HepG2 (cell line): ENCODE results near the gene IWS1. TPM values are rescaled to one million over a fixed set of nuclear protein-coding genes. Genes with fewer than 3 reads are reported as not detected.
A peak's percentile ranks its signal among the peaks of the same experiment; 100 is the strongest.

Experiments used
- ATAC-seq: fragments of 200-7000 bp; cut with Tn5 transposase; 3 replicates; pipeline ENCODE4 v1.9.1; 2020; ENCODE audit warnings: mild to moderate bottlenecking, moderate library complexity
- BruUV-seq: library from RNA; stranded (reverse); fragments of 400-500 nt; replicated peaks from 2 replicates; lab custom pipeline; 2021; lab: Mats Ljungman, UMichigan
- CTCF ChIA-PET: fragments of 300-600 bp; formaldehyde crosslinking; extraction: SDS; loops from one replicate; lab custom pipeline; 2021; ENCODE audit warnings: low total read pairs, inconsistent platforms, low intra/inter-chr PET ratio; lab: Yijun Ruan, JAX
- POLR2A ChIA-PET: fragments of 350-600 bp; sonication (Branson Sonifier 250); formaldehyde crosslinking; loops from one replicate; lab custom pipeline; 2020; ENCODE audit warnings: antibody characterized with exemption, inconsistent platforms; lab: Yijun Ruan, JAX
- DNase-seq: peaks from one replicate; pipeline ENCODE4 v3.0.0-alpha.2; 2015; ENCODE audit warnings: low spot score
- FAIRE-seq: peaks from 3 replicates; lab custom pipeline; 2011; peaks lifted over from hg19 to GRCh38; lab: Jason Lieb, UNC
- H2AFZ ChIP-seq: one replicate; pipeline ENCODE4 v1.6.1; 2011; ENCODE audit warnings: low read length, inconsistent platforms
- H3K27ac ChIP-seq: fragments of 300-600 bp; 3 replicates; pipeline ENCODE4 v1.8.0; 2011; ENCODE audit warnings: mixed run types, mild to moderate bottlenecking, mixed read lengths, low read length, inconsistent platforms; ENCODE audit not compliant: insufficient read depth; ENCODE audit errors: extremely low read length
- H3K27me3 ChIP-seq, 2 experiments: fragments of 200-600 bp in 1 of 2; 2 replicates in 1 of 2; 3 replicates in 1 of 2; pipeline versions ENCODE4 v1.6.0 to v1.8.0; 2011; ENCODE audit warnings: low read length in 2 of 2, mild to moderate bottlenecking in 2 of 2, moderate library complexity in 2 of 2, inconsistent platforms in 1 of 2; ENCODE audit not compliant: insufficient read depth in 2 of 2, control insufficient read depth in 1 of 2
- H3K36me3 ChIP-seq, 2 experiments: fragments of 200-600 bp in 1 of 2; replicated peaks in 1 of 2; 2 replicates in 1 of 2; 3 replicates in 1 of 2; pipeline versions ENCODE4 v1.5.1 to v1.8.0; 2011; ENCODE audit warnings: low read length in 2 of 2, inconsistent platforms in 1 of 2; ENCODE audit not compliant: insufficient read depth in 2 of 2, control insufficient read depth in 1 of 2
- H3K4me1 ChIP-seq: 2 replicates; pipeline ENCODE4 v1.5.1; 2012; ENCODE audit warnings: low read length, inconsistent platforms; ENCODE audit not compliant: insufficient read depth
- H3K4me2 ChIP-seq: 2 replicates; pipeline ENCODE4 v1.6.0; 2011; ENCODE audit warnings: low read depth, low read length, inconsistent platforms
- H3K4me3 ChIP-seq, 3 experiments: fragments of 200-600 bp in 1 of 3; sonication (generic), shearing (Covaris generic) in 1 of 3; replicated peaks in 1 of 3; 2 replicates each; pipeline ENCODE4 v1.5.1; 2011 to 2016; ENCODE audit warnings: low read length in 3 of 3, inconsistent platforms in 2 of 3, low read depth in 2 of 3, mild to moderate bottlenecking in 2 of 3, control low read depth in 1 of 3, mixed read lengths in 1 of 3; ENCODE audit not compliant: insufficient read depth in 1 of 3
- H3K79me2 ChIP-seq: one replicate; pipeline ENCODE4 v1.6.1; 2011; ENCODE audit warnings: low read length, inconsistent platforms; ENCODE audit not compliant: insufficient read depth
- H3K9ac ChIP-seq: 2 replicates; pipeline ENCODE4 v1.6.0; 2011; ENCODE audit warnings: mild to moderate bottlenecking, low read depth, low read length, inconsistent platforms; ENCODE audit not compliant: insufficient read depth
- H3K9me3 ChIP-seq: 2 replicates; pipeline ENCODE4 v1.5.1; 2012; ENCODE audit warnings: mild to moderate bottlenecking, low read length
- H4K20me1 ChIP-seq: 2 replicates; pipeline ENCODE4 v1.6.0; 2011; ENCODE audit warnings: inconsistent platforms, mild to moderate bottlenecking, low read length, moderate library complexity; ENCODE audit not compliant: insufficient read depth
- CC2D1A ChIP-seq: sonication (generic); formaldehyde crosslinking; IDR thresholded peaks from 2 replicates; pipeline ENCODE4 v1.8.1; 2023; ENCODE audit warnings: mild to moderate bottlenecking, missing genetic modification reagents
- POLR2AphosphoS2 ChIP-seq: IDR thresholded peaks from 2 replicates; pipeline ENCODE4 v1.6.1; 2011; ENCODE audit warnings: low read depth, low read length, improper control_type of control experiment
- POLR2G ChIP-seq: fragments of 200-400 bp; formaldehyde crosslinking; IDR thresholded peaks from 2 replicates; pipeline ENCODE4 v1.6.1; 2018; ENCODE audit warnings: mild to moderate bottlenecking, low read depth, low read length, moderate library complexity
- PTBP1 ChIP-seq: fragments of 200-400 bp; formaldehyde crosslinking; IDR thresholded peaks from 2 replicates; pipeline ENCODE4 v1.6.1; 2018; ENCODE audit warnings: low read length, low read depth; ENCODE audit not compliant: poor library complexity, severe bottlenecking
- U2AF1 ChIP-seq: fragments of 200-400 bp; formaldehyde crosslinking; optimal IDR thresholded peaks from 2 replicates; pipeline ENCODE3; 2017; ENCODE audit warnings: mild to moderate bottlenecking, low read depth, low read length
- ZBTB38 ChIP-seq: sonication (generic); formaldehyde crosslinking; IDR thresholded peaks from 2 replicates; pipeline ENCODE4 v1.5.1; 2020; ENCODE audit warnings: mild to moderate bottlenecking, missing genetic modification reagents
- ZNF33B ChIP-seq: sonication (generic); formaldehyde crosslinking; IDR thresholded peaks from 2 replicates; pipeline ENCODE4 v1.5.1; 2020; ENCODE audit warnings: mild to moderate bottlenecking, missing genetic modification reagents
- ZNF354B ChIP-seq: sonication (generic); formaldehyde crosslinking; IDR thresholded peaks from 2 replicates; pipeline ENCODE4 v1.8.0; 2022; ENCODE audit warnings: mild to moderate bottlenecking, missing genetic modification reagents
- ZNF768 ChIP-seq: sonication (generic); formaldehyde crosslinking; IDR thresholded peaks from 2 replicates; pipeline ENCODE4 v1.4.0; 2020; ENCODE audit warnings: missing genetic modification reagents
- WGBS: methylation state at CpG from one replicate; pipeline ENCODE4 v1.1.6; 2017; ENCODE audit warnings: low lambda C conversion rate; 5-methylcytosine and 5-hydroxymethylcytosine counted together
- in situ Hi-C: cut with HindIII; loops from 2 replicates; pipeline ENCODE4 v1.10.0; 2017; ENCODE audit warnings: low pct_unique_long_range_greater_than_20kb; ENCODE audit not compliant: extremely low pct_ligation_motif_present
- intact Hi-C: fragments of 100-400 bp; cut with micrococcal nuclease; formaldehyde crosslinking; loops from one replicate; pipeline ENCODE4 v1.10.0; 2022; ENCODE audit not compliant: unreplicated experiment
- polyA plus RNA-seq, 8 experiments: library from polyadenylated mRNA; depleted of rRNA in 3 of 8; stranded (reverse) in 7 of 8; unstranded in 1 of 8; fragments of >200 nt; fragmentation: Illumina TruSeq in 4 of 8; extraction: Trizol in 4 of 8; gene quantifications; 2 replicates each; pipeline versions ENCODE4 v1.2.1 to v1.2.3, GENCODE V29; 2011 to 2016; ENCODE audit warnings: low read depth in 4 of 8, missing spikeins in 1 of 8, mixed read lengths in 1 of 8; ENCODE audit not compliant: insufficient read depth in 1 of 8
- total RNA-seq, 5 experiments: library from RNA; depleted of rRNA; stranded (reverse); fragments of >200 nt; fragmentation: Illumina TruSeq; extraction: Trizol; gene quantifications; 2 replicates each; pipeline ENCODE4 v1.2.3, GENCODE V29; 2016; ENCODE audit warnings: low read depth in 1 of 5
- TF ChIP-seq, protein P1 (sequence below): sonication (generic); formaldehyde crosslinking; IDR thresholded peaks from 2 replicates; pipeline ENCODE4 v1.8.1; 2022; ENCODE audit warnings: mild to moderate bottlenecking, missing genetic modification reagents
- TF ChIP-seq, protein P2 (sequence below): IDR thresholded peaks from 2 replicates; pipeline ENCODE4 v1.6.1; 2016; ENCODE audit warnings: low read depth, control low read depth
- TF ChIP-seq, protein P3 (sequence below): sonication (generic); formaldehyde crosslinking; IDR thresholded peaks from 2 replicates; pipeline ENCODE4 v1.8.1; 2023; ENCODE audit warnings: missing genetic modification reagents, mild to moderate bottlenecking, borderline replicate concordance
- TF ChIP-seq, protein P4 (sequence below): sonication (generic); formaldehyde crosslinking; IDR thresholded peaks from 2 replicates; pipeline ENCODE4 v1.4.0; 2020; ENCODE audit warnings: missing genetic modification reagents, borderline replicate concordance
- TF ChIP-seq, protein P5 (sequence below): sonication (generic); formaldehyde crosslinking; IDR thresholded peaks from 2 replicates; pipeline ENCODE4 v1.8.0; 2022; ENCODE audit warnings: mild to moderate bottlenecking, missing genetic modification reagents
- TF ChIP-seq, protein P6 (sequence below), 2 experiments: sonication (generic) in 1 of 2; formaldehyde crosslinking in 1 of 2; IDR thresholded peaks; 2 replicates each; pipeline versions ENCODE4 v1.4.0 to v1.6.1; 2018 to 2020; ENCODE audit warnings: missing genetic modification reagents in 2 of 2, borderline replicate concordance in 1 of 2, low read depth in 1 of 2, mild to moderate bottlenecking in 1 of 2, missing biosample characterization in 1 of 2

The IWS1 gene
- total and polyA plus RNA-seq, 2 of the 13 experiments (the other 11 are each of a cell fraction or from before 2014, with no cell fraction given) = 28.9 to 62.3 TPM

DNA sequence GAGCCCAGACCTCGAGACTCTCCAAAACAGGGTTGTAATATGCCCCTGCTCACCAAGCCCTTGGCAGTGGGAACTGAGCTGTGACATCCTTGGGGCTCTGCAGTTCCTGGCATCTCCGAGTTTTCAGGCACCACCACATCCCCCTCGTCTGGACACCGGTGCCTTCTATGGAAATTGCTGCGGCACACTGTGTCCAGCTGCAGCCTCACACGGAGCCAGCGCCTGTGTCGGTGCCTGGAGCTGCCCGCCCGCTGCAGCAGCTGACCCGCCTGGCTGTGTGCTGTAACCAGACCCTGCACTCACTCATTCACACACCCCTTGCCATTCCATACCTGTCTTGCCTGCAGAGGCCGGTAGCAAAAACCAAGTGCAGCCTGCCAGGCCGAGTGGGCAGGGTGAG, 11.8 kb downstream of the IWS1 start:
- H3K27me3 ChIP-seq = no peaks in the 10 kb centered on the region
- no peak overlapping the region for H3K9ac ChIP-seq
- WGBS = 94% methylated on average over 13 of the region's 13 CpGs
- peaks cover 38% of the 10 kb centered on the region for H4K20me1 ChIP-seq
- H3K36me3 ChIP-seq = peaks cover 15 to 56% of the 10 kb centered on the region in 2 experiments
- peaks cover 95% of the 10 kb centered on the region for H3K79me2 ChIP-seq
- H3K4me3 ChIP-seq = no peak overlapping the region
- H3K4me2 ChIP-seq = no peak overlapping the region
- in situ Hi-C loops (no loop called here), intact Hi-C loops (no loop called here)
- no TSS peak for BruUV-seq
- POLR2A ChIA-PET = interaction anchor here (7.1 kb wide), 1 partner anchor 12 kb away, joined by 41 read pairs; the partner anchor contains the start of gene IWS1
- peak overlapping the region; percentile 5 for H3K27ac ChIP-seq
- peaks cover 45% of the 10 kb centered on the region for H3K4me1 ChIP-seq
- H3K9me3 ChIP-seq = no peaks in the 10 kb centered on the region
- ATAC-seq (no peak; the same call in 2 of the 3 replicates), FAIRE-seq (no peak), DNase-seq (no peak)
- CTCF ChIA-PET = no interaction called here
- no peak overlapping the region for H2AFZ ChIP-seq
- TF ChIP-seq POLR2G = no peak
- TF ChIP-seq ZNF768 (CRISPR knock-in tag) = 0 out of 2 replicates have a peak, but pooled peaks have one; percentile 19
- TF ChIP-seq ZBTB38 (CRISPR knock-in tag) = 0 out of 2 replicates have a peak, but pooled peaks have one; percentile 16
- no peak for TF ChIP-seq U2AF1
- TF ChIP-seq ZNF33B (CRISPR knock-in tag) = no peak
- TF ChIP-seq, protein P1, sequence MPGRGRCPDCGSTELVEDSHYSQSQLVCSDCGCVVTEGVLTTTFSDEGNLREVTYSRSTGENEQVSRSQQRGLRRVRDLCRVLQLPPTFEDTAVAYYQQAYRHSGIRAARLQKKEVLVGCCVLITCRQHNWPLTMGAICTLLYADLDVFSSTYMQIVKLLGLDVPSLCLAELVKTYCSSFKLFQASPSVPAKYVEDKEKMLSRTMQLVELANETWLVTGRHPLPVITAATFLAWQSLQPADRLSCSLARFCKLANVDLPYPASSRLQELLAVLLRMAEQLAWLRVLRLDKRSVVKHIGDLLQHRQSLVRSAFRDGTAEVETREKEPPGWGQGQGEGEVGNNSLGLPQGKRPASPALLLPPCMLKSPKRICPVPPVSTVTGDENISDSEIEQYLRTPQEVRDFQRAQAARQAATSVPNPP = no peak
- TF ChIP-seq, protein P2, sequence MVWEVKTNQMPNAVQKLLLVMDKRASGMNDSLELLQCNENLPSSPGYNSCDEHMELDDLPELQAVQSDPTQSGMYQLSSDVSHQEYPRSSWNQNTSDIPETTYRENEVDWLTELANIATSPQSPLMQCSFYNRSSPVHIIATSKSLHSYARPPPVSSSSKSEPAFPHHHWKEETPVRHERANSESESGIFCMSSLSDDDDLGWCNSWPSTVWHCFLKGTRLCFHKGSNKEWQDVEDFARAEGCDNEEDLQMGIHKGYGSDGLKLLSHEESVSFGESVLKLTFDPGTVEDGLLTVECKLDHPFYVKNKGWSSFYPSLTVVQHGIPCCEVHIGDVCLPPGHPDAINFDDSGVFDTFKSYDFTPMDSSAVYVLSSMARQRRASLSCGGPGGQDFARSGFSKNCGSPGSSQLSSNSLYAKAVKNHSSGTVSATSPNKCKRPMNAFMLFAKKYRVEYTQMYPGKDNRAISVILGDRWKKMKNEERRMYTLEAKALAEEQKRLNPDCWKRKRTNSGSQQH = no peak
- TF ChIP-seq, protein P3, sequence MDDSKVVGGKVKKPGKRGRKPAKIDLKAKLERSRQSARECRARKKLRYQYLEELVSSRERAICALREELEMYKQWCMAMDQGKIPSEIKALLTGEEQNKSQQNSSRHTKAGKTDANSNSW (CRISPR knock-in tag) = no peak
- no peak for TF ChIP-seq ZNF354B (CRISPR knock-in tag)
- TF ChIP-seq, protein P4, sequence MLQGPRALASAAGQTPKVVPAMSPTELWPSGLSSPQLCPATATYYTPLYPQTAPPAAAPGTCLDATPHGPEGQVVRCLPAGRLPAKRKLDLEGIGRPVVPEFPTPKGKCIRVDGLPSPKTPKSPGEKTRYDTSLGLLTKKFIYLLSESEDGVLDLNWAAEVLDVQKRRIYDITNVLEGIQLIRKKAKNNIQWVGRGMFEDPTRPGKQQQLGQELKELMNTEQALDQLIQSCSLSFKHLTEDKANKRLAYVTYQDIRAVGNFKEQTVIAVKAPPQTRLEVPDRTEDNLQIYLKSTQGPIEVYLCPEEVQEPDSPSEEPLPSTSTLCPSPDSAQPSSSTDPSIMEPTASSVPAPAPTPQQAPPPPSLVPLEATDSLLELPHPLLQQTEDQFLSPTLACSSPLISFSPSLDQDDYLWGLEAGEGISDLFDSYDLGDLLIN (CRISPR knock-in tag) = no peak
- TF ChIP-seq POLR2AphosphoS2 = no peak
- no peak for TF ChIP-seq PTBP1
- TF ChIP-seq, protein P5, sequence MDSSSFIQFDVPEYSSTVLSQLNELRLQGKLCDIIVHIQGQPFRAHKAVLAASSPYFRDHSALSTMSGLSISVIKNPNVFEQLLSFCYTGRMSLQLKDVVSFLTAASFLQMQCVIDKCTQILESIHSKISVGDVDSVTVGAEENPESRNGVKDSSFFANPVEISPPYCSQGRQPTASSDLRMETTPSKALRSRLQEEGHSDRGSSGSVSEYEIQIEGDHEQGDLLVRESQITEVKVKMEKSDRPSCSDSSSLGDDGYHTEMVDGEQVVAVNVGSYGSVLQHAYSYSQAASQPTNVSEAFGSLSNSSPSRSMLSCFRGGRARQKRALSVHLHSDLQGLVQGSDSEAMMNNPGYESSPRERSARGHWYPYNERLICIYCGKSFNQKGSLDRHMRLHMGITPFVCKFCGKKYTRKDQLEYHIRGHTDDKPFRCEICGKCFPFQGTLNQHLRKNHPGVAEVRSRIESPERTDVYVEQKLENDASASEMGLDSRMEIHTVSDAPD = no peak
- no peak for TF ChIP-seq CC2D1A
- TF ChIP-seq, protein P6, sequence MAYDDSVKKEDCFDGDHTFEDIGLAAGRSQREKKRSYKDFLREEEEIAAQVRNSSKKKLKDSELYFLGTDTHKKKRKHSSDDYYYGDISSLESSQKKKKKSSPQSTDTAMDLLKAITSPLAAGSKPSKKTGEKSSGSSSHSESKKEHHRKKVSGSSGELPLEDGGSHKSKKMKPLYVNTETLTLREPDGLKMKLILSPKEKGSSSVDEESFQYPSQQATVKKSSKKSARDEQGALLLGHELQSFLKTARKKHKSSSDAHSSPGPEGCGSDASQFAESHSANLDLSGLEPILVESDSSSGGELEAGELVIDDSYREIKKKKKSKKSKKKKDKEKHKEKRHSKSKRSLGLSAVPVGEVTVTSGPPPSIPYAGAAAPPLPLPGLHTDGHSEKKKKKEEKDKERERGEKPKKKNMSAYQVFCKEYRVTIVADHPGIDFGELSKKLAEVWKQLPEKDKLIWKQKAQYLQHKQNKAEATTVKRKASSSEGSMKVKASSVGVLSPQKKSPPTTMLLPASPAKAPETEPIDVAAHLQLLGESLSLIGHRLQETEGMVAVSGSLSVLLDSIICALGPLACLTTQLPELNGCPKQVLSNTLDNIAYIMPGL (CRISPR knock-in tag; IDR thresholded peaks at IDR 0.05; ENCODE audit: borderline replicate concordance in 1 of 2, low read depth in 1 of 2) = no peak
